ENCODE measurements around the gene ADAMTSL1. TPM values are rescaled to one million over a fixed set of nuclear protein-coding genes. Genes with fewer than 3 reads are reported as not detected.

ADAMTSL1 gene
- total and polyA plus RNA-seq, 12 donors = 0.37 to 5.2 (median 1.9) TPM

DNA sequence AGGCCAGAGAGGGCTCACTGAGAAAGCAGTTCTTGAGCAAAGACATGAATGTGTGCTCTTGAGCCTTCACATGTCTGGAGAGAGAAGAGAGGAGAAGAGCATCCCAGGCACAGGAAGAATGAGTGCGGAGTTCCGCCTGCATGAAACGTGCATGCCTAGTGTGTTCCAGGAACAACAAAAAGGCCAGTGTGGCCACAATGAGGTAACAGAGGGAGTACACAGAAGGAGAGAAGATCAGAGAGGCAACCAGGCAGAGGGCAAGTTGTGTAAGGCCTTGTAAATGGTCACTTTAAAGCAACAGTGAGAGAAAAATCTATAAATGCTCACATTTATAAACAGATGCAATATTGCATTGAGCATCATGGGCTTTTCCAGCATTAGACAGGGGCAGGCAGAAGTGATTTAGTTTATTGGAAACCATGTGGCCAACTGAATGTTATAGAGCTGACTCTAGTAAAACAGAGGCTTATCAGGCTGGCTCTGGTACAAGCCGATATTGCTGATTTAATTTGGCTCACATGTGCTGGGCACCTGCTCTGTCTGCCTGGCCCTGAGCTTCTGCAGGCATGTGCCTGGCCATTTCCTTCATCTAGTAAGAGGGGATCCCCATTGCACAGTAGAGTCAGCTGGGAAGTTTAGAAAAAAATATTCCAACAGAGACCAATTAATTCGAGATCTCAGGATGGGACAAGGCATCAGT, 373.8 kb downstream of the ADAMTSL1 start:
- H3K4me1 ChIP-seq = peaks cover 0 to 26% (median 10%) of the 10 kb centered on the region in 9 donors
- no peaks in the 10 kb centered on the region for H3K27me3 ChIP-seq
- TF ChIP-seq, protein P1, sequence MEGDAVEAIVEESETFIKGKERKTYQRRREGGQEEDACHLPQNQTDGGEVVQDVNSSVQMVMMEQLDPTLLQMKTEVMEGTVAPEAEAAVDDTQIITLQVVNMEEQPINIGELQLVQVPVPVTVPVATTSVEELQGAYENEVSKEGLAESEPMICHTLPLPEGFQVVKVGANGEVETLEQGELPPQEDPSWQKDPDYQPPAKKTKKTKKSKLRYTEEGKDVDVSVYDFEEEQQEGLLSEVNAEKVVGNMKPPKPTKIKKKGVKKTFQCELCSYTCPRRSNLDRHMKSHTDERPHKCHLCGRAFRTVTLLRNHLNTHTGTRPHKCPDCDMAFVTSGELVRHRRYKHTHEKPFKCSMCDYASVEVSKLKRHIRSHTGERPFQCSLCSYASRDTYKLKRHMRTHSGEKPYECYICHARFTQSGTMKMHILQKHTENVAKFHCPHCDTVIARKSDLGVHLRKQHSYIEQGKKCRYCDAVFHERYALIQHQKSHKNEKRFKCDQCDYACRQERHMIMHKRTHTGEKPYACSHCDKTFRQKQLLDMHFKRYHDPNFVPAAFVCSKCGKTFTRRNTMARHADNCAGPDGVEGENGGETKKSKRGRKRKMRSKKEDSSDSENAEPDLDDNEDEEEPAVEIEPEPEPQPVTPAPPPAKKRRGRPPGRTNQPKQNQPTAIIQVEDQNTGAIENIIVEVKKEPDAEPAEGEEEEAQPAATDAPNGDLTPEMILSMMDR (IDR thresholded peaks at IDR 0.05) = no peak
- peaks cover 0 to 1% (median 0%) of the 10 kb centered on the region in 11 donors for H3K9me3 ChIP-seq
- ATAC-seq (no peak), DNase-seq (no peak)
- no peak overlapping the region for H3K4me3 ChIP-seq
- H3K36me3 ChIP-seq = no peaks in the 10 kb centered on the region
- H3K27ac ChIP-seq = no peak overlapping the region
- 76 to 82% methylated on average over 5 of the region's 5 CpGs for WGBS, 2 donors
- intact Hi-C loops (cut with DNase I) = no loop called here

DNA sequence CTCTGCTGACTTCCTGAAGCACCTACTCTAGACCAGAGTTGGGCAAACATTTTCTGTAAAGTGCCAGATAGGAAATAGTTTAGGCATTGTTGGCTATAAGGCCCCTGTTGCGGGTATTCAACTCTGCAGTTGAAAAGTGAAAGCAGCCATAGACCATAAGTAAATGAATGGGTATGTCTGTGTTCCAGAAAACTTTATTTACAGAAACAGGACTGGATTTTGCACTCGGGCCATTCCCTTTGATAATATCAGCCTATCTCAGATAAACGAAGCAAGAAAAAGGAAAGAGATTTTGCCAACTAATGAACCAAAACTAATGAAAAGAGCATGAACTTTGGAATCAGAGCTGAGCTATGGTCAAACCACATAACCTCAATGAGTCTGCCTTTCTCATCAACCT, 374.7 kb downstream of the ADAMTSL1 start:
- H3K27ac ChIP-seq = peak overlapping the region in 2 of 10 donors; percentile 18 to 22
- intact Hi-C loops (cut with DNase I) = no loop called here
- TF ChIP-seq, protein P1 (IDR thresholded peaks at IDR 0.05) = no peak
- DNase-seq (no peak), ATAC-seq (no peak)
- H3K36me3 ChIP-seq = no peaks in the 10 kb centered on the region
- H3K9me3 ChIP-seq = no peaks in the 10 kb centered on the region
- no peaks in the 10 kb centered on the region for H3K27me3 ChIP-seq
- no peak overlapping the region for H3K4me3 ChIP-seq
- WGBS, 2 donors = 67 to 76% methylated on average over 3 of the region's 3 CpGs
- peaks cover 0 to 26% (median 10%) of the 10 kb centered on the region in 9 donors for H3K4me1 ChIP-seq

DNA sequence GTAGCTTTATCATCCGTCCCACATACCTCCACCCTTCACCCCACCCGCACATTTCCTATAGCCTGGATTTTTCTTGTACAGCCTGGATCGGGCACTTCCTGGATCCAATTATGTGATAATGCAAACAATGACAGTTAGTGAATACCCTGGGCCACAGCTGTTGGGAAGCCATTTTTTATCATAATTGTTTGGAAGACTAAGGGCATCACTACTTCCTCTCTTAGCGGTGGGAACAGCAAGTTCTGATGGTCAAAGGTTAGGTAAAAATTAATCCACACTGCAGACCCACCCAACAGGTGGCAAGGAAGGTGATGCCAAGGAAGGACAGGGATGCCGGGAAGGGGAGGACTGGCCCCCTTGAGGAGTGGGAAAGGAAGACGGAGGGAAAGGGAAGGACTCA, 375.3 kb downstream of the ADAMTSL1 start:
- DNase-seq = no peak
- no peaks in the 10 kb centered on the region for H3K36me3 ChIP-seq
- 71 to 76% methylated on average over 6 of the region's 6 CpGs for WGBS, 2 donors
- ATAC-seq = no peak
- no peaks in the 10 kb centered on the region for H3K27me3 ChIP-seq
- no peak overlapping the region for H3K4me3 ChIP-seq
- peaks cover 0 to 26% (median 10%) of the 10 kb centered on the region in 9 donors for H3K4me1 ChIP-seq
- no peaks in the 10 kb centered on the region for H3K9me3 ChIP-seq
- intact Hi-C loops (cut with DNase I) = no loop called here
- TF ChIP-seq, protein P1 (IDR thresholded peaks at IDR 0.05) = no peak
- peak overlapping the region in 5 of 10 donors; percentile 18 to 55 (median 41) for H3K27ac ChIP-seq

DNA sequence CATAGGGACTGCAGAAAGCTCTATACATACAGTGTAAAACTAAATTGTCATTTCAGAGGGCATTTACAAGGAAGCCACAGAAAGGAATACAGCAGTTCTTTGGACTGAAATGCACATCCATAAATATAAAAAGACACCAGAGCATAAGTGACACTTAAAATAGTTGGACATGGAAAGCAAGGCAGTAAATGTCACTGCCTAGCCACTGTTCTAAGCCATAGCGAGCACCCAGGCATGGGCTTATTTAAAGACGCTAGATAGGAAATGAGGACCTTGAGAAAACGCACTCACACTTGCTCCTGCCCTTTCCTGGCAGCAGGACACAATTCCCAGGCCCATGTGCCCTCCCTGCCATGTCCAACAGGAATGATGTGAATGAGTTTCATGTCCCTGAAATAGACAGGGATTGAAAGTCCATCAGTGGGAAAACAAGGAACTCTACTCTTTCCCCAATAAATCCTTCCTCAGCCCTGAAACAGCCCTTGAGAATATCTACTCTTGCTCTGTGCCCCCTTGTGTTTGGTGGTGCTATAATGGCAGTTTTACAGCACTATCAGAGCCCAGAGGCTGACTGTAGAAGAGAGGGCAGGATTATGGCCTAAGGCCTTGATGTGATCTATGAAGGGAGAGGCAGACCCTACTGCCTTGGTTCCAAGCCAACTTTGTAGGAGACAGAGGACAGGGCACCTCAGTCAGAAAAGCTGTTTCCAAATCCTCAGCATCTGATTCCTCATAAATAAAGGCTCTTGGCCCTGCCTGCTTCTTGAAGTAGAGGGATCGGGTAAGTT, 376.1 kb downstream of the ADAMTSL1 start:
- ATAC-seq (peak in 5 of 8 donors; percentile 61 to 84 (median 78)), DNase-seq (no peak)
- peaks cover 0 to 30% (median 12%) of the 10 kb centered on the region in 9 donors for H3K4me1 ChIP-seq
- intact Hi-C loops (cut with DNase I) = loop anchor here in 1 of 10 donors (10.0 kb wide), 1 partner anchor 65 kb away; no protein-coding TSS in a partner anchor
- no peak overlapping the region for H3K4me3 ChIP-seq
- 41 to 51% methylated on average over 4 of the region's 4 CpGs for WGBS, 2 donors
- TF ChIP-seq, protein P1 (IDR thresholded peaks at IDR 0.05) = peak in 1 of 9 donors; percentile 16
- H3K27ac ChIP-seq = peak overlapping the region in 6 of 10 donors; percentile 2 to 56 (median 48)
- H3K27me3 ChIP-seq = no peaks in the 10 kb centered on the region
- no peaks in the 10 kb centered on the region for H3K9me3 ChIP-seq
- H3K36me3 ChIP-seq = no peaks in the 10 kb centered on the region
